ENCODE data around the gene ZNF598.
A peak's percentile ranks its signal among the peaks of the same experiment; 100 is the strongest.

ZNF598 gene

GRCh38 chr16:2005646-2006045 is 4.0 kb downstream of the ZNF598 start:
- DNase-seq: no peak

DNA sequence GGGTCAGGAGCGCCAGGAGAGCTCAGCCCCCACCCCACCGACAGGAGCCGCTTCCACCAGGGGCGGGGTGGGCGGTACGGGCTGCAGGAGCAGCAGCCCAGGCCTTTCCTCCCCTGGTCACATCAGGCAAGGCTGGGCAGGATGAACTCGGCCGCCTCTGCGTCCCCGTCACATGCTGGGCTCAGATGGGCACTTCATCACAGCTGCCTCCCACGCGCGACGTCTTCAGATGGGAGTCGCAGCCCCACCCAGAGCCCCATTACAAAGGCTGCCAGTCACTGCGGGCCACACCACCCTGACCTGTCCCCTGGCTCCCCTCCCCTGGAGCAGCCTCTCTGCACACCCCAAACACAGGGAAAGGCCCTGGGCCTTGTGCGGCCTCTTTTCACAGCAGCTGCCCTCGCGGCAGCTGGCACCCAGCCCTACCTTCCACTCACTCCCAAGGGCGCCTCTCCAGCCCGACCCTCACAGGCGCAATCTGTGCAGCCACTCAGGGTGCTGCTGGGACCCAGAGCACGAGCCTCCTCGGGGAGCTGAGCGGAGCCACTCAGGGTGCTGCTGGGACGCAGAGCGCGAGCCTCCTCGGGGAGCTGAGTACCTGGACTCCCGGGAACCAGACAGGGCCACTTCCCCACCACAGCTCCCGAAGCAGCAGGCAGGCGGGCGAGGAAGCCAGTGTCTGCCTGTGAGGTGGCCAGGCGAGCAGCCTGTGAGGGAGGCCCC is 4.7 kb downstream of the ZNF598 start:
- DNase-seq: no peak

DNA sequence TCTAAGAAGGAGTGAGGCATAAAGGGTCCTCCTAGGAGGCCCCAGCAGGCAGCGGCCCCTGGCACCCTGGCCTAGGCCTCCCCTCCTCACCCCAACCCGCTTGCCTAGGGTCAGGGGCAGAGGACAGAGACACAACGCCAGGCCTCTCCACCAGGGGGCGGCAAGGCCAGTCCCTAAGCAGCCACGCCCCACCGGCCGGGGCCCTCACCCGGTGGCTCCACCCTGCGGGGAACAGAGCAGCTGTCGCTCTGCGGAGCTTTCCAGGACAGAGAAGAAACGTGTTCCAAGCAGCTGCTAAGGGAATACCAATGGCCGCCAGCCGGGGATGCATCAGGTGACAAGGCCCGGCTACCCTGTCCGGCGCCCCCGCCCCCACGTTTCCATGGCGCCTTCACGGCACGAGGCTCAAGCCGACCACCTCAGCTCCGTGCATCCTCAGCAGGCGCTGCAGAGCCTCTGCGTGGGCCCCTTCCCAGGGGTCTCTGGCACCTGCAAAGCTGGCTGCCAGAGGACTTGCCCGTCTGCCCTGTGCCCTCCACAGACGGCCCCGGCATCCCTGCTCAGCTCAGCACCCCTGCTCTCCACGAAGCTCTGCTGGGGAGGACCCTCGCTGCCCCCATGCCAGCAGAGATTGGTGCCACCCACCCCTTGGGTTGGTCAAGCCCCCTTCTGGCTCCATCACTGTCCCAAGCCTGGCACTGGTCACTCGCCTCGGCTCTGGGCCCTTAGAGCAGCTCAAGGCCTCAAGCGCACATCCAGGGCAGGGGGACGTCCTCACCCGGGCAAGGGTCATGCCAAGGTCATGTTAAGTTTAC is 5.6 kb downstream of the ZNF598 start:
- peak; percentile 89 for DNase-seq

GRCh38 chr16:2003231-2003826 is 6.3 kb downstream of the ZNF598 start:
- no peak for DNase-seq

DNA sequence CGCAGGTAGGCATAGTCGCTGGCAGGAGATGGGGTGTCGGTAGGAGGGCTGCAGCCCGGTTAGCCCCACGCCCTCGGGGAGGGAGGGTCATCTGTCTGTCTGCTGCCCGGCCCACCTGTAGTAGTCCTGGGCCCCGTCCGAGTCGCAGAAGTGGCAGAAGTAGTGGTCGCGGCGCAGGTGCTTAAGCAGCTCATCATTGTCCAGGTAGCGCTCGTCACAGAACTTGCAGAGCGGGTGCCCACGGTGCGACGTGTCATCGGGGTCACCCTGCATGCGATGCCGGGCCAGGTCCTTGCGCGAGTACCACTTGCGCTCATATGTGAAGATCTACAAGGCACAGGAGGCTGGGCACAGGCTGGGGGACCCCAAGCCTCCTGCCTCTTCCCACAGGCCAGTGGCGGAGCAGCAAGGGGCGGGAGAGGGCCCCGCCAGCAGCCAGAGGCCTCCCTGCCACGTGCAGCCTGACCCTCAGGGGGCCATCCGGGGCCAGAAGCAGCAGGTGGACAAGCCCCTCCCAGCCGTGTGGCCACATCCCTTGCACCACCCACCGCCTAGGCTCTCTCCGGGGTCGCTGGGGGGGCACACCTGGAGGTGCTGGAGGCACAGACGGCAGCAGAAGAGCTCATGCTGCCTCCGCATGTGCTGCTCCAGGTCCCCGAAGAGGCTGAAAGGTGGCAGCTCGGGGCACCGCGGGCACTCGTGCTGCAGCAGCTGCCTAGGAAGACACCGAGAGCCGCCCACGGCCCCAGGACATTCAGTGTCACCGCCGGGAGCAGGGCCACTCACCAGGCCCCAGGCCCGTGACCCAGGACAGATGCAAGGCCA is 7.0 kb downstream of the ZNF598 start:
- no peak for DNase-seq

GRCh38 chr16:2001456-2002355 is 7.9 kb downstream of the ZNF598 start:
- no peak for DNase-seq

- no peak for DNase-seq
Measured at GRCh38 chr16:2001035-2001434, 8.6 kb downstream of the ZNF598 start.

DNA sequence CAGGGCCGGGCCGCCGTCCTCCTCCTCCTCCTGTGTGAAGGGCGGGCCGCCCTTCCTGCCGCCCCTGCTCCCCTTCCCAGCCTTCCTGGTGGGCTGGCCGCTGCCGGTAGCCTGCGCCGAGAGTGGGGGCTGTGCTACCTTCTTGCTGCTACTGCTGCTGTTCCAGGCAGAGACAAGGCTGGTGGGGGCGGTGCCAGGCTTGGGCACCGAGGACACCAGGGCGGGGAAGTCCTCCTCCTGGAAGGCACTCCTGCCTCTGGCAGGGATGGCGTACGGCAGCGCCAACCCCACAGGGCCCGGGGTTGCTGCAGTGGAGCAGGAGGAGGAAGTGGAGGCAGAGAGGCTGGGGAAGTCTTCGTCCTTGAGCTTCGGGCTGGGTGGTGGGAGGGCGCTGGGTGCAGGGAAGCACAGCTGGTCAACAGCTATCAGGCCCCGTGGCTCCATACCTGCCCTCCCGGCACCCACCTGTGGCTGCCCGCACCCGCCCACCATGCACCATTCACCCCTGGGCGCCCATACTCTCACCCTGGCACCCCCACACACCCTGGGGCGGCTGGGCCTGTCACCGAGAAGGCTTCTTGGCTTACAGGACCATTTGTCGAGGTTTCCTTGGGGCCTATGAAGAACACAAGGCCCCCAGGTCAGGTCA is 9.6 kb downstream of the ZNF598 start:
- no peak for DNase-seq

GRCh38 chr16:1998852-1999801 is 10.5 kb downstream of the ZNF598 start:
- no peak for DNase-seq

- DNase-seq: no peak
Measured at GRCh38 chr16:1998360-1998835, 11.2 kb downstream of the ZNF598 start.

DNA sequence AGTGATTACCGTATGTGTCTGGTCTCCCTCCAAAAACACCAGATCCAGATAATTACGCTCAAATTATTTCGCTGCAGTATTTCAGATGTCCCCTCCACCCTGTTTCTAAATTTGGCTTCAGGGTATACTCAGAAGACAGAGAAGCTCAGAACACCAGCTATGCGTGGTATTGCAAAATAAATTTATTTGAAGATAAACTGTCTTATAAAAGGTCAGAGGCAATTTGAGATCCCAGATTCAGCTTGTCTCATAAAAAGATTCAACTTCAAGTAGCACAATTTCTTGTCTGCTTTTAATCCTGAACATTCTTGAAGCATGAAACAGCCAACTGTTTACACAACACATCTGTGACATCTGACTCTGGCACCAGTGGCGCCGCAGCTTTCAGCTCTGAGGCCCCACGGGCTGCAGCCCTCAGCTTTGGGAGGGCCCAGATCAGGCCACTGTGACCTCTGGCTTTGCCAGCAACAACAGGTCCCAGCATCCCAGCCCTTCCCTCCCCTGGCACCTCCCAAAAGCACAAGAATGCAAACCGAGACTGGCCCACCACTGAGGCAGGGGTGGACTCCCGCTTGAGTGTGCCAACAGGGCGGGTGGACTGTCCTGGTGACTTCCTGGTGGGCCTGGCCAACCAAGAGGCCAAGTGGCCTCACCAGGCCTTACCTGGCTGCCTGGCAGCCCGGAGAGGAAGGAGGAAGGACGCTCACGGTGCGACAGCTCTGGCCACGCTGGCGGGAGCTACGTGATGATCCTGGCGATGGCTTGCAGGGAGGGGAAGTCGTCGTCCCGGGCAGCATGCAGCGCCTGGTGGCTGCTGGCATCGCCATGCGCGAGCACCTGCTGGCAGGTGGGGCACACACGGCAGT is 11.9 kb downstream of the ZNF598 start:
- DNase-seq: no peak

GRCh38 chr16:1993731-1994131 is 15.9 kb downstream of the ZNF598 start:
- DNase-seq: no peak

- DNase-seq: no peak
Measured at GRCh38 chr16:1992704-1993317, 16.8 kb downstream of the ZNF598 start.

DNA sequence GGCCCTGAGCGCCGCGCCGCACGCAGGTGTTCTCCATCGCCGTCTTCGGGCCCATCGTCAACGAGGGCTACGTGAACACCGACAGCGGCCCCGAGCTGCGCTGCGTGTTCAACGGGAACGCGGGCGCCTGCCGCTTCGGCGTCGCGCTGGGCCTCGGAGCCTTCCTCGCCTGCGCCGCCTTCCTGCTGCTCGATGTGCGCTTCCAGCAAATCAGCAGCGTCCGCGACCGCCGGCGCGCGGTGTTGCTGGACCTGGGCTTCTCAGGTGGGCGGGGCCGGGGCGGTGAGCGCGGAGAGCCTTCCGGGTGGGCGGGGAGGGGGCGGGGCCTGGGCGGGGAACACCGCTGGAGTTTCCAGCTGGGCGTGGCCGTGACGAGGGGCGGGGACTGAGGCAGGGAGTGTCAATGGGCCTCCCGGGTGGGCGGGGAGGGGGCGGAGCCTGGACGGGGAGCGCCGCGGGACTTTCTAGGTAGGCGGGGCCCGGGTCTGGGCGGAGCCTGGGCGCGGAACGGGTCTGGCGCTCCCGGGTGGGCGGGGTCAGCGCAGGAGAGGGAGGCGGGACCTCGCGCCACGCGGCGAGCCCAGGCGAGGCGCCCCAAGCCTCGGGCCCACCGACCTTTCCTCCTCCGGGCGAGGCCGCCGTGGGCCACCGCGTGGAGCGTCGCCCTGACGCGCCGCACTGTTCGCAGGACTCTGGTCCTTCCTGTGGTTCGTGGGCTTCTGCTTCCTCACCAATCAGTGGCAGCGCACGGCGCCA is 17.5 kb downstream of the ZNF598 start:
- peak; percentile 96 for DNase-seq

DNA sequence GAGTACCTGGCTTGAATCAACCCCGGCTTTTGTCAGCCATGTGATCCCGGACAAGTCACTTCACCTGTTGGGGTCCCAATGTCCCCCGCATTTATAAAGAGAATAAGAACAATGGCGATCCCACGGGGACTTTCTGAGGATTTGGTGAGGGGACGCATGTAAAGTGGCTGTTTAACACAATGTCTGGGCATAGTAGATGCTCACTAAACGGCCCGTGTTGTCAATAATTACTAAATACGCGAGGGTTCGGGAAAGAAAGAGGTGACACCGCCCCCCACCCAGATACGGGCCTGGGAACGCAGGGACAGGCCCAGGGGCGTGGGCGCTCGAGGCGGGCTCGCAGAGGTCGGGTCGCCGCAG is 18.1 kb downstream of the ZNF598 start:
- no peak for DNase-seq

- DNase-seq: peak; percentile 48
Measured at GRCh38 chr16:1991135-1991551, 18.5 kb downstream of the ZNF598 start.

- peak; percentile 45 for DNase-seq
Measured at GRCh38 chr16:1990351-1991134, 19.1 kb downstream of the ZNF598 start.

Measured in activated naive CD4-positive, alpha-beta T cell treated with Interleukin-2 at 50 U/mL for 16 hours (primary cell).